Psoas muscle (tissue), 8 donors: ENCODE measurements around the gene PITHD1. TPM values are rescaled to one million over a fixed set of nuclear protein-coding genes. Genes with fewer than 3 reads are reported as not detected.

Experiments
- ATAC-seq, 4 donors: fragments of 200-7000 bp; cut with Tn5 transposase; one replicate each; pipeline ENCODE4 v1.9.1; 2020; ENCODE audit warnings: moderate library complexity in 3 of 4, mild to moderate bottlenecking in 2 of 4
- DNase-seq, 2 donors: peaks; one replicate each; pipeline ENCODE4 v3.0.0-alpha.2; 2020
- H3K27ac ChIP-seq: fragments of 200-600 bp; one replicate; pipeline ENCODE4 v1.8.0; 2022
- H3K27me3 ChIP-seq, 3 donors: fragments of 200-600 bp in 1 of 3; one replicate each; pipeline versions ENCODE4 v1.6.1 to v1.8.0; 2013 to 2022; ENCODE audit warnings: low read length in 2 of 3, mild to moderate bottlenecking in 2 of 3, moderate library complexity in 1 of 3; ENCODE audit not compliant: insufficient read depth in 3 of 3
- H3K36me3 ChIP-seq, 2 donors: fragments of 200-600 bp in 1 of 2; one replicate each; pipeline versions ENCODE4 v1.6.1 to v1.8.0; 2013 to 2022; ENCODE audit warnings: low read depth in 1 of 2, mild to moderate bottlenecking in 1 of 2, moderate library complexity in 1 of 2; ENCODE audit not compliant: insufficient read depth in 1 of 2
- H3K4me1 ChIP-seq: fragments of 200-600 bp; one replicate; pipeline ENCODE4 v1.8.0; 2022
- H3K4me3 ChIP-seq: fragments of 200-600 bp; one replicate; pipeline ENCODE4 v1.8.0; 2022; ENCODE audit warnings: mild to moderate bottlenecking
- H3K9me3 ChIP-seq: fragments of 200-600 bp; one replicate; pipeline ENCODE4 v1.8.0; 2022
- CTCF ChIP-seq: fragments of 200-600 bp; IDR thresholded peaks from one replicate; pipeline ENCODE4 v1.8.0; 2022; ENCODE audit warnings: antibody characterized with exemption
- WGBS, 3 donors: extraction: QIAGEN DNeasy Blood & Tissue Kit; methylation state at CpG; one replicate each; pipeline versions ENCODE4 v1.1.6 to v1.1.7; 2013; 5-methylcytosine and 5-hydroxymethylcytosine counted together
- intact Hi-C, 2 donors: fragments of 100-400 bp; cut with DNase I; formaldehyde crosslinking; loops; one replicate each; pipeline versions ENCODE4 v1.11.0 to v1.14.2; 2022
- polyA plus RNA-seq, 3 donors: library from polyadenylated mRNA; stranded (reverse); fragments of 200-250 nt; gene quantifications; one replicate each; pipeline ENCODE4 v1.2.3, GENCODE V29; 2013
- total RNA-seq, 4 donors: library from RNA; stranded (reverse); fragmentation: NEBNext Ultra II Directional in 2 of 4; extraction: Animal tissue kit (Norgen Biotek cat#: 25700) in 2 of 4; gene quantifications; one replicate each; pipeline versions ENCODE4 v1.2.1 to v1.2.4, GENCODE V29; 2021 to 2023
- donor health status: healthy with polysubstance abuse.
- donor health status: DM: no; HTN: no; CAD: no; lungs with moderate emphysema.
- donor health status: Bipolar disorder and iron deficiency.
- donor health status: healthy.
- donor health status: DM: yes; HTN: yes; CAD: no.
- donor health status: DM: no; HTN: no; CAD: no.
- donor health status: DM: no; HTN: no; CAD: no.
- donor health status: DM: yes; HTN: yes; CAD: no.

The PITHD1 gene
- total and polyA plus RNA-seq, 7 donors: 45.2 to 162 (median 67.5) TPM

GRCh38 chr1:23772049-23772853 is 6.0 kb upstream of the PITHD1 start:
- H3K4me1 ChIP-seq: peaks cover 16% of the 10 kb centered on the region
- WGBS, 3 donors: 14 to 19% (median 15%) methylated on average over 14 of the region's 14 CpGs
- peak; percentile 86 to 92 for DNase-seq
- intact Hi-C loops: loop anchor here in 1 of 2 donors (5.0 kb wide), 1 partner anchor 95 kb away; the partner anchor contains the start of gene FUCA1
- H3K9me3 ChIP-seq: no peaks in the 10 kb centered on the region
- peaks cover 5 to 37% of the 10 kb centered on the region in 2 donors for H3K36me3 ChIP-seq
- ATAC-seq: peak; percentile 81 to 94 (median 88)
- no peak overlapping the region for H3K4me3 ChIP-seq
- no peaks in the 10 kb centered on the region for H3K27me3 ChIP-seq
- TF ChIP-seq CTCF: peak; percentile 92
- H3K27ac ChIP-seq: no peak overlapping the region

GRCh38 chr1:23772854-23773242 is 5.4 kb upstream of the PITHD1 start:
- TF ChIP-seq CTCF: no peak
- no peak for ATAC-seq
- Histone ChIP-seq H3K4me1 (peaks cover 18% of the 10 kb centered on the region), H3K27ac (no peak overlapping the region), H3K36me3 (peaks cover 2 to 31% of the 10 kb centered on the region in 2 donors), H3K4me3 (no peak overlapping the region), H3K9me3 (no peaks in the 10 kb centered on the region), H3K27me3 (no peaks in the 10 kb centered on the region)
- 86 to 90% (median 90%) methylated on average over 10 of the region's 10 CpGs for WGBS, 3 donors
- no peak for DNase-seq
- intact Hi-C loops: loop anchor here in 1 of 2 donors (5.0 kb wide), 1 partner anchor 94 kb away; the partner anchor contains the start of gene FUCA1

- H3K4me1 ChIP-seq: peaks cover 24% of the 10 kb centered on the region
Observed at GRCh38 chr1:23774174-23774880, 3.9 kb upstream of the PITHD1 start.

GRCh38 chr1:23776217-23776616 is 2.0 kb upstream of the PITHD1 start:
- peaks cover 5 to 23% of the 10 kb centered on the region in 2 donors for H3K36me3 ChIP-seq
- DNase-seq (no peak), ATAC-seq (no peak)
- H3K27me3 ChIP-seq: no peaks in the 10 kb centered on the region
- no peaks in the 10 kb centered on the region for H3K9me3 ChIP-seq
- no peak overlapping the region for H3K4me3 ChIP-seq
- no peak for TF ChIP-seq CTCF
- no peak overlapping the region for H3K27ac ChIP-seq
- 79 to 87% (median 83%) methylated on average over 2 of the region's 2 CpGs for WGBS, 3 donors
- intact Hi-C loops: loop anchor here in 1 of 2 donors (5.0 kb wide), 1 partner anchor 141 kb away; no protein-coding TSS in a partner anchor
- peaks cover 37% of the 10 kb centered on the region for H3K4me1 ChIP-seq

More at GRCh38 chr1:23774174-23774880, 3.9 kb upstream of the PITHD1 start:
- Histone ChIP-seq H3K36me3 (peaks cover 0 to 19% of the 10 kb centered on the region in 2 donors), H3K27me3 (no peaks in the 10 kb centered on the region), H3K9me3 (no peaks in the 10 kb centered on the region), H3K27ac (no peak overlapping the region), H3K4me3 (no peak overlapping the region)
- ATAC-seq (no peak), DNase-seq (no peak)
- WGBS, 3 donors: 70 to 80% (median 72%) methylated on average over 6 of the region's 6 CpGs
- no peak for TF ChIP-seq CTCF
- intact Hi-C loops: loop anchor here in 1 of 2 donors (5.0 kb wide), 1 partner anchor 93 kb away; the partner anchor contains the start of gene FUCA1
